K562 (cell line): ENCODE measurements around the gene ITPR2. TPM values are rescaled to one million over a fixed set of nuclear protein-coding genes. Genes with fewer than 3 reads are reported as not detected.

Experiments
- CCNT2 ChIP-seq: IDR thresholded peaks from 2 replicates; pipeline ENCODE4 v1.6.1; 2011; ENCODE audit warnings: borderline replicate concordance, low read depth, mild to moderate bottlenecking, moderate library complexity, mixed read lengths, low read length; ENCODE audit not compliant: insufficient read length; ENCODE audit errors: extremely low read depth
- CHCHD3 ChIP-seq: fragments of 250-450 bp; sonication (Bioruptor Pico); IDR thresholded peaks from 2 replicates; pipeline ENCODE4 v2.1.2; 2022; ENCODE audit warnings: mild to moderate bottlenecking
- CHD2 ChIP-seq: IDR thresholded peaks from 2 replicates; pipeline ENCODE4 v1.6.1; 2011; ENCODE audit warnings: low read depth, low read length
- LARP7 ChIP-seq: fragments of 450-650 bp; IDR thresholded peaks from 2 replicates; pipeline ENCODE4 v1.6.1; 2016
- NCOA1 ChIP-seq: fragments of 450-650 bp; IDR thresholded peaks from 2 replicates; pipeline ENCODE4 v1.6.1; 2016; ENCODE audit warnings: low read depth
- POU5F1 ChIP-seq: fragments of 150-350 bp; IDR thresholded peaks from 2 replicates; pipeline ENCODE4 v1.6.1; 2014; ENCODE audit warnings: borderline replicate concordance, low read length, low read depth, mild to moderate bottlenecking; ENCODE audit not compliant: partially characterized antibody
- PTTG1 ChIP-seq: fragments of 450-650 bp; IDR thresholded peaks from 2 replicates; pipeline ENCODE4 v1.6.1; 2016; ENCODE audit warnings: low read depth, mild to moderate bottlenecking, missing genetic modification characterization, missing compliant biosample characterization
- SAFB ChIP-seq: fragments of 200-400 bp; formaldehyde crosslinking; IDR thresholded peaks from 2 replicates; pipeline ENCODE4 v1.6.1; 2017; ENCODE audit warnings: low read depth, low read length, borderline replicate concordance
- SIX5 ChIP-seq, 2 experiments: IDR thresholded peaks; 2 replicates each; pipeline ENCODE4 v1.6.1; 2011; ENCODE audit warnings: low read length in 2 of 2, borderline replicate concordance in 1 of 2, low read depth in 1 of 2, mild to moderate bottlenecking in 1 of 2, moderate library complexity in 1 of 2; ENCODE audit not compliant: insufficient read depth in 1 of 2
- SUPT5H ChIP-seq: fragments of 450-650 bp; IDR thresholded peaks from 2 replicates; pipeline ENCODE4 v1.6.1; 2016
- ZNF143 ChIP-seq: sonication (generic); formaldehyde crosslinking; IDR thresholded peaks from 2 replicates; pipeline ENCODE4 v1.9.0; 2022; ENCODE audit warnings: mild to moderate bottlenecking, missing genetic modification reagents
- ZNF696 ChIP-seq: fragments of 250-450 bp; sonication (Bioruptor Pico); conservative IDR thresholded peaks from 2 replicates; pipeline ENCODE4 v1.4.0; 2020; ENCODE audit warnings: mild to moderate bottlenecking, moderate library complexity
- polyA plus RNA-seq, 8 experiments: library from polyadenylated mRNA; depleted of rRNA in 4 of 8; stranded (reverse) in 5 of 8; unstranded in 3 of 8; fragments of >200 nt; fragmentation: Nextera tagmentation in 2 of 8; fragmentation: Illumina TruSeq in 1 of 8; extraction: Ambion mirVana in 2 of 8; extraction: Trizol in 1 of 8; gene quantifications; 2 replicates each; pipeline versions ENCODE4 v1.2.1 to v1.2.3, GENCODE V29; 2011 to 2014; ENCODE audit warnings: inconsistent platforms in 1 of 8, missing spikeins in 1 of 8
- total RNA-seq, 7 experiments: library from RNA; depleted of rRNA in 6 of 7; stranded (reverse); fragments of >200 nt in 6 of 7; fragmentation: Illumina TruSeq in 2 of 7; extraction: Trizol in 2 of 7; gene quantifications; 2 replicates each; pipeline versions ENCODE4 v1.2.1 to v1.2.3, GENCODE V29; 2011 to 2021; ENCODE audit warnings: low replicate concordance in 1 of 7
- TF ChIP-seq, protein P1 (sequence below): sonication (generic); formaldehyde crosslinking; IDR thresholded peaks from 2 replicates; pipeline ENCODE4 v1.8.1; 2022; ENCODE audit warnings: missing genetic modification reagents
- TF ChIP-seq, protein P2 (sequence below): sonication (generic); formaldehyde crosslinking; IDR thresholded peaks from 2 replicates; pipeline ENCODE4 v1.8.0; 2022; ENCODE audit warnings: mild to moderate bottlenecking, missing genetic modification reagents
- TF ChIP-seq, protein P3 (sequence below): sonication (generic); IDR thresholded peaks from 2 replicates; pipeline ENCODE4 v1.6.1; 2016
- TF ChIP-seq, protein P4 (sequence below): sonication (generic); formaldehyde crosslinking; IDR thresholded peaks from 2 replicates; pipeline ENCODE4 v1.8.0; 2022; ENCODE audit warnings: missing genetic modification reagents, mild to moderate bottlenecking, borderline replicate concordance
- TF ChIP-seq, protein P5 (sequence below), 2 experiments: IDR thresholded peaks in 1 of 2; conservative IDR thresholded peaks in 1 of 2; 2 replicates each; pipeline ENCODE4 v1.6.1; 2016; ENCODE audit warnings: low read depth in 2 of 2, mild to moderate bottlenecking in 1 of 2, missing compliant biosample characterization in 1 of 2, missing genetic modification characterization in 1 of 2, moderate library complexity in 1 of 2
- TF ChIP-seq, protein P6 (sequence below): sonication (generic); formaldehyde crosslinking; IDR thresholded peaks from 2 replicates; pipeline ENCODE4 v1.8.1; 2023; ENCODE audit warnings: mild to moderate bottlenecking, missing genetic modification reagents

ITPR2 gene
- total and polyA plus RNA-seq, 9 of the 15 experiments (the other 6 are each of a cell fraction or from before 2014, with no cell fraction given) = 0.21 to 3.3 (median 0.95) TPM

DNA sequence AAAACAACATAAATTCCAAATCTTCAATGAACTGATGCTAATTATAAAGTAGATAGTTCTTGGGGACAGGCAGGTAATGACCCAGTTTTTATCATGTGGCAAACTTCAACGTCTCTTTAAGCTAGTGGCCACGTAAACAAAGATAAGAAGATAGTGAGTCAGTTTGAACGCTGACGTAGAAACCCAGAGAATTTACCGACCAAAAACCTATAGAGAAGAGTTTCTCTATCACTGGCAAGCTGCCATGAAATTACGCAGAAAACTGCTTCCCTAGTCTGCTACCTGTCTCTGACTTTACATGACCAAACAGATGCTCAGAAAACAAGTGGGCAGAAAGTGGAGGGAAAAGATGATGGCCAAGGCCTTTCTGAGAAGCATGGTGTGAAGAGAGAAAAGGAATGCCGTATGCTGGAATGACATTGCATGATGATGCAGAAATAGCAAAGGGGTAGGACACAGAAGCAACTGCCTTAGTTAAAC lies 136.3 kb downstream of the ITPR2 start (continued):
- TF ChIP-seq, protein P1, sequence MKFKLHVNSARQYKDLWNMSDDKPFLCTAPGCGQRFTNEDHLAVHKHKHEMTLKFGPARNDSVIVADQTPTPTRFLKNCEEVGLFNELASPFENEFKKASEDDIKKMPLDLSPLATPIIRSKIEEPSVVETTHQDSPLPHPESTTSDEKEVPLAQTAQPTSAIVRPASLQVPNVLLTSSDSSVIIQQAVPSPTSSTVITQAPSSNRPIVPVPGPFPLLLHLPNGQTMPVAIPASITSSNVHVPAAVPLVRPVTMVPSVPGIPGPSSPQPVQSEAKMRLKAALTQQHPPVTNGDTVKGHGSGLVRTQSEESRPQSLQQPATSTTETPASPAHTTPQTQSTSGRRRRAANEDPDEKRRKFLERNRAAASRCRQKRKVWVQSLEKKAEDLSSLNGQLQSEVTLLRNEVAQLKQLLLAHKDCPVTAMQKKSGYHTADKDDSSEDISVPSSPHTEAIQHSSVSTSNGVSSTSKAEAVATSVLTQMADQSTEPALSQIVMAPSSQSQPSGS (CRISPR knock-in tag) = no peak
- TF ChIP-seq CHCHD3 (CRISPR knock-in tag) = no peak
- no peak for TF ChIP-seq CCNT2
- TF ChIP-seq, protein P2, sequence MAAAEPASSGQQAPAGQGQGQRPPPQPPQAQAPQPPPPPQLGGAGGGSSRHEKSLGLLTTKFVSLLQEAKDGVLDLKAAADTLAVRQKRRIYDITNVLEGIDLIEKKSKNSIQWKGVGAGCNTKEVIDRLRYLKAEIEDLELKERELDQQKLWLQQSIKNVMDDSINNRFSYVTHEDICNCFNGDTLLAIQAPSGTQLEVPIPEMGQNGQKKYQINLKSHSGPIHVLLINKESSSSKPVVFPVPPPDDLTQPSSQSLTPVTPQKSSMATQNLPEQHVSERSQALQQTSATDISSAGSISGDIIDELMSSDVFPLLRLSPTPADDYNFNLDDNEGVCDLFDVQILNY (CRISPR knock-in tag) = no peak
- no peak for TF ChIP-seq CHD2
- TF ChIP-seq, protein P3, sequence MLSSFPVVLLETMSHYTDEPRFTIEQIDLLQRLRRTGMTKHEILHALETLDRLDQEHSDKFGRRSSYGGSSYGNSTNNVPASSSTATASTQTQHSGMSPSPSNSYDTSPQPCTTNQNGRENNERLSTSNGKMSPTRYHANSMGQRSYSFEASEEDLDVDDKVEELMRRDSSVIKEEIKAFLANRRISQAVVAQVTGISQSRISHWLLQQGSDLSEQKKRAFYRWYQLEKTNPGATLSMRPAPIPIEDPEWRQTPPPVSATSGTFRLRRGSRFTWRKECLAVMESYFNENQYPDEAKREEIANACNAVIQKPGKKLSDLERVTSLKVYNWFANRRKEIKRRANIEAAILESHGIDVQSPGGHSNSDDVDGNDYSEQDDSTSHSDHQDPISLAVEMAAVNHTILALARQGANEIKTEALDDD = no peak
- no peak for TF ChIP-seq POU5F1
- TF ChIP-seq, protein P4, sequence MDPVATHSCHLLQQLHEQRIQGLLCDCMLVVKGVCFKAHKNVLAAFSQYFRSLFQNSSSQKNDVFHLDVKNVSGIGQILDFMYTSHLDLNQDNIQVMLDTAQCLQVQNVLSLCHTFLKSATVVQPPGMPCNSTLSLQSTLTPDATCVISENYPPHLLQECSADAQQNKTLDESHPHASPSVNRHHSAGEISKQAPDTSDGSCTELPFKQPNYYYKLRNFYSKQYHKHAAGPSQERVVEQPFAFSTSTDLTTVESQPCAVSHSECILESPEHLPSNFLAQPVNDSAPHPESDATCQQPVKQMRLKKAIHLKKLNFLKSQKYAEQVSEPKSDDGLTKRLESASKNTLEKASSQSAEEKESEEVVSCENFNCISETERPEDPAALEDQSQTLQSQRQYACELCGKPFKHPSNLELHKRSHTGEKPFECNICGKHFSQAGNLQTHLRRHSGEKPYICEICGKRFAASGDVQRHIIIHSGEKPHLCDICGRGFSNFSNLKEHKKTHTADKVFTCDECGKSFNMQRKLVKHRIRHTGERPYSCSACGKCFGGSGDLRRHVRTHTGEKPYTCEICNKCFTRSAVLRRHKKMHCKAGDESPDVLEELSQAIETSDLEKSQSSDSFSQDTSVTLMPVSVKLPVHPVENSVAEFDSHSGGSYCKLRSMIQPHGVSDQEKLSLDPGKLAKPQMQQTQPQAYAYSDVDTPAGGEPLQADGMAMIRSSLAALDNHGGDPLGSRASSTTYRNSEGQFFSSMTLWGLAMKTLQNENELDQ (CRISPR knock-in tag) = no peak
- no peak for TF ChIP-seq ZNF143 (CRISPR knock-in tag)
- no peak for TF ChIP-seq SIX5 (IDR thresholded peaks at IDR 0.05; ENCODE audit: borderline replicate concordance in 1 of 2, insufficient read depth in 1 of 2, low read depth in 1 of 2, low read length in 2 of 2)
- TF ChIP-seq LARP7 = no peak
- TF ChIP-seq, protein P5, sequence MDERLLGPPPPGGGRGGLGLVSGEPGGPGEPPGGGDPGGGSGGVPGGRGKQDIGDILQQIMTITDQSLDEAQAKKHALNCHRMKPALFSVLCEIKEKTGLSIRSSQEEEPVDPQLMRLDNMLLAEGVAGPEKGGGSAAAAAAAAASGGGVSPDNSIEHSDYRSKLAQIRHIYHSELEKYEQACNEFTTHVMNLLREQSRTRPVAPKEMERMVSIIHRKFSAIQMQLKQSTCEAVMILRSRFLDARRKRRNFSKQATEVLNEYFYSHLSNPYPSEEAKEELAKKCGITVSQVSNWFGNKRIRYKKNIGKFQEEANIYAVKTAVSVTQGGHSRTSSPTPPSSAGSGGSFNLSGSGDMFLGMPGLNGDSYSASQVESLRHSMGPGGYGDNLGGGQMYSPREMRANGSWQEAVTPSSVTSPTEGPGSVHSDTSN (CRISPR knock-in tag; IDR thresholded peaks at IDR 0.05; ENCODE audit: low read depth) = no peak
- TF ChIP-seq, protein P5 (tag; conservative IDR thresholded peaks at IDR 0.05; ENCODE audit: low read depth) = no peak
- TF ChIP-seq SUPT5H = no peak
- no peak for TF ChIP-seq SAFB
- TF ChIP-seq ZNF696 (CRISPR knock-in tag) = no peak
- TF ChIP-seq, protein P6, sequence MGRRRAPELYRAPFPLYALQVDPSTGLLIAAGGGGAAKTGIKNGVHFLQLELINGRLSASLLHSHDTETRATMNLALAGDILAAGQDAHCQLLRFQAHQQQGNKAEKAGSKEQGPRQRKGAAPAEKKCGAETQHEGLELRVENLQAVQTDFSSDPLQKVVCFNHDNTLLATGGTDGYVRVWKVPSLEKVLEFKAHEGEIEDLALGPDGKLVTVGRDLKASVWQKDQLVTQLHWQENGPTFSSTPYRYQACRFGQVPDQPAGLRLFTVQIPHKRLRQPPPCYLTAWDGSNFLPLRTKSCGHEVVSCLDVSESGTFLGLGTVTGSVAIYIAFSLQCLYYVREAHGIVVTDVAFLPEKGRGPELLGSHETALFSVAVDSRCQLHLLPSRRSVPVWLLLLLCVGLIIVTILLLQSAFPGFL (CRISPR knock-in tag) = no peak
- peak; percentile 60; the same call in 1 of the 2 replicates for TF ChIP-seq NCOA1
- peak; percentile 35; the same call in 1 of the 2 replicates for TF ChIP-seq PTTG1 (tag)
